ENCODE measurements around the gene USP21. TPM values are rescaled to one million over a fixed set of nuclear protein-coding genes. Genes with fewer than 3 reads are reported as not detected.
A peak's percentile ranks its signal among the peaks of the same experiment; 100 is the strongest.

USP21 gene
- polyA plus RNA-seq, 1 of the 3 experiments (the other 2 are of a cell fraction), result 26.8 TPM

- Histone ChIP-seq H3K79me2 (ENCODE audit: insufficient read depth) (peaks cover 17% of the 10 kb centered on the region), H3K4me2 (peak overlapping the region; percentile 98), H3K9me2 (no peaks in the 10 kb centered on the region), H3K4me1 (ENCODE audit: control insufficient read depth in 1 of 2, insufficient read depth in 2 of 2, low read depth in 1 of 2, low read length in 1 of 2) (peaks cover 0 to 35% of the 10 kb centered on the region in 2 experiments; a peak in 2 of 4 replicates), H3K9ac (peak overlapping the region; percentile 76), H2AFZ (ENCODE audit: low read depth) (no peak overlapping the region), H4K20me1 (ENCODE audit: insufficient read depth) (no peaks in the 10 kb centered on the region), H3K27ac (ENCODE audit: low read depth in 2 of 2, low read length in 1 of 2) (peak overlapping the region; percentile 84 to 88), H3K27me3 (ENCODE audit: insufficient read depth) (no peaks in the 10 kb centered on the region), H3K36me3 (replicated peaks in 1 of 2; ENCODE audit: control insufficient read depth in 1 of 2, insufficient read depth in 2 of 2, low read length in 1 of 2) (peaks cover 12 to 55% of the 10 kb centered on the region in 2 experiments), H3K9me3 (no peaks in the 10 kb centered on the region), H3F3A (replicated peaks; ENCODE audit: insufficient read depth) (peaks cover 14% of the 10 kb centered on the region), H3K4me3 (ENCODE audit: low read depth in 2 of 2, low read length in 1 of 2) (peak overlapping the region; percentile 80 to 90)
- ChIA-PET POLR2A (interaction anchor here (0.9 to 1.6 kb wide), 5 partner anchors 11 to 47 kb away, joined by 5 to 11 read pairs (median 9); partner anchors contain the start of genes B4GALT3, DEDD, NIT1 and PFDN2), CTCF (interaction anchor here (0.7 to 2.9 kb wide), 15 partner anchors 8 to 224 kb away, joined by 3 to 29 read pairs (median 6); partner anchors contain the start of genes B4GALT3, DEDD, KLHDC9 and NDUFS2)
- TF ChIP-seq EZH2phosphoT487 (IDR thresholded peaks at IDR 0.05; ENCODE audit: borderline replicate concordance, low read depth) (no peak), FOXM1 (IDR thresholded peaks at IDR 0.05; ENCODE audit: low read depth) (no peak), MAX (IDR thresholded peaks at IDR 0.05; ENCODE audit: low read depth) (no peak), ZBTB33 (IDR thresholded peaks at IDR 0.05; ENCODE audit: borderline replicate concordance, low read depth) (no peak), PBX3 (IDR thresholded peaks at IDR 0.05) (no peak), POLR2AphosphoS5 (IDR thresholded peaks at IDR 0.05; ENCODE audit: low read depth, low read length) (no peak), TEAD4 (IDR thresholded peaks at IDR 0.05; ENCODE audit: borderline replicate concordance, insufficient read depth) (no peak), REST (IDR thresholded peaks at IDR 0.05; ENCODE audit: low read depth, low read length) (no peak), GATA2 (CRISPR knock-in tag; IDR thresholded peaks at IDR 0.05) (no peak)
- WGBS (ENCODE audit: low lambda C conversion rate), result 73% methylated on average over 14 of the region's 14 CpGs
- no peak for DNase-seq
Measured at GRCh38 chr1:161164901-161165610, 5.8 kb downstream of the USP21 start.

Measured in SK-N-SH (cell line).